Measurements from ENCODE around the gene CWH43.
"Not testable (repeated sequence)": the region's sequence is repeated elsewhere in the genome, so short reads cannot be mapped to it uniquely, and the experiment has no call there.

CWH43 gene

GRCh38 chr4:49098034-49098759, 112.1 kb downstream of the CWH43 start:
- DNase-seq = not testable (repeated sequence)

GRCh38 chr4:49099831-49100444, 113.9 kb downstream of the CWH43 start:
- DNase-seq = not testable (repeated sequence)

- DNase-seq = not testable (repeated sequence)
These were observed 116.3 kb downstream of the CWH43 start for GRCh38 chr4:49102344-49102898.

DNA sequence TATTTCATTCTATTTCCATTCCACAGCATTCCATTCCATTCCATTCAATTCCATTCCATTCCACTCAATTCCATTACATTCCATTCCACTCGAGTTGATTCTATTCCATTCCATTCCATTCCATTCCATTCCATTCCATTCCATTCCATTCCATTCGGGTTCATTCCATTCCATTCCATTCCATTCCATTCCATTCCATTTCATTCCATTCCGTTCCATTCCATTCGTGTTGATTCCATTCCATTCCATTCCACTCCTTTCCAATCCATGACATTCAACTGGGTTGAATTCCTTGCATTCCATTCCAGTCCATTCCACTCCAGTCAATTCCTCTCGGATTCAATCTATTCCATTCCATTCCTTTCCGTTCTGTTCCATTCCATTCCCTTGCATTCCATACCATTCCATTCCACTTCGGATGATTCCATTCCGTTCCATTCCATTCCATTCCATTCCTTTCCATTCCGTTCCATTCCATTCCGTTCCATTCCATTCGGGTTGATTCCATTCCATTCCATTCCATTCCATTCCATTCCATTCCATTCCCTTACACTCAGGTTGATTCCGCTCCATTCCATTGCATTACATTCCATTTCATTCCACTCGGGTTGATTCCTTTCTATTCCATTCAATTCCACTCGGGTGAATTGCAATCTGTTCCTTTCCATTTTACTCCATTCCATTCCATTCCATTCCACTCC, 117.5 kb downstream of the CWH43 start:
- DNase-seq = not testable (repeated sequence)

DNA sequence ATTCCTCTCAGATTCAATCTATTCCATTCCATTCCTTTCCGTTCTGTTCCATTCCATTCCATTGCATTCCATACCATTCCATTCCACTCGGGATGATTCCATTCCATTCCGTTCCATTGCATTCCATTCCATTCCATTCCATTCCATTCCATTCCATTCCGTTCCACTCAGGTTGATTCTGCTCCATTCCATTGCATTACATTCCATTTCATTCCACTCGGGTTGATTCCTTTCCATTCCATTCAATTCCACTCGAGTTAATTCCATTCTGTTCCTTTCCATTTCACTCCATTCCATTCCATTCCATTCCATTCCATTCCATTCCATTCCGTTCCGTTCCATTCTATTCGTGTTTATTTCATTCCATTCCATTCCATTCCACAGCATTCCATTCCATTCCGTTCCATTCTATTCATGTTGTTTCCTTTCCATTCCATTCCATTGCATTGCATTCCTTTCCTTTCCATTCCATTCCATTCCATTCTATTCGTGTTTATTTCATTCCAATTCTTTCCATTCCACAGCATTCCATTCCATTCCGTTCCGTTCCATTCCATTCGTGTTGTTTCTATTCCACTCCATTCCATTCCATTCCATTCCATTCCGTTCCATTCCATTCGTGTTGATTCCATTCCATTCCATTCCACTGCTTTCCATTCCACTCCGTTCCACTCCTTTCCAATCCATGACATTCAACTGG, 118.3 kb downstream of the CWH43 start:
- not testable (repeated sequence) for DNase-seq

DNA sequence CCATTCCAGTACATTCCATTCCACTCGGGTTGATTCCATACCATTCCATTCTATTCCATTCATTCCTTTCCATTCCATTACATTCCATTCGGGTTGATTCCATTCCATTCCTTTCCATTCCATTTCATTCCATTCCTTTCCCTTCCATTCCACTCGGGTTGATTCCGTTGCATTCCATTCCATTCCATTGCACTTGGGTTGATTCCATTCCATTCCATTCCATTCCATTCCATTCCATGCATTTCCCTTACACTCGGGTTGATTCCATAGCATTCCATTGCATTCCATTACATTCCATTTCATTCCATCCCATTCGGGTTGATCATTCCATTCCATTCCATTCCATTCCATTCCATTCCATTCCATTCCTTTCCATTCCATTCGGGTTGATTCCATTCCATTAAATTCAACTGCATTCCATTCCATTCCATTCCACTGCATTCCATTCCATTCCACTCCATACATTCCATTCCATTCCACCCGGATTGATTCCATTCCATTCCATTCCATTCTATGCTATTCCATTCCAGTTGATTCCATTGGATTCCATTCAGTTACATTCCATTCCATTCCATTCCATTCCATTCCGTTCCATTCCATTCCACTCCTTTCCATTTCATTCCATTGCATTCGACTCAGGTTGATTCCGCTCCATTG, 119.3 kb downstream of the CWH43 start:
- DNase-seq = not testable (repeated sequence)

GRCh38 chr4:49107262-49107661, 121.2 kb downstream of the CWH43 start:
- not testable (repeated sequence) for DNase-seq

DNA sequence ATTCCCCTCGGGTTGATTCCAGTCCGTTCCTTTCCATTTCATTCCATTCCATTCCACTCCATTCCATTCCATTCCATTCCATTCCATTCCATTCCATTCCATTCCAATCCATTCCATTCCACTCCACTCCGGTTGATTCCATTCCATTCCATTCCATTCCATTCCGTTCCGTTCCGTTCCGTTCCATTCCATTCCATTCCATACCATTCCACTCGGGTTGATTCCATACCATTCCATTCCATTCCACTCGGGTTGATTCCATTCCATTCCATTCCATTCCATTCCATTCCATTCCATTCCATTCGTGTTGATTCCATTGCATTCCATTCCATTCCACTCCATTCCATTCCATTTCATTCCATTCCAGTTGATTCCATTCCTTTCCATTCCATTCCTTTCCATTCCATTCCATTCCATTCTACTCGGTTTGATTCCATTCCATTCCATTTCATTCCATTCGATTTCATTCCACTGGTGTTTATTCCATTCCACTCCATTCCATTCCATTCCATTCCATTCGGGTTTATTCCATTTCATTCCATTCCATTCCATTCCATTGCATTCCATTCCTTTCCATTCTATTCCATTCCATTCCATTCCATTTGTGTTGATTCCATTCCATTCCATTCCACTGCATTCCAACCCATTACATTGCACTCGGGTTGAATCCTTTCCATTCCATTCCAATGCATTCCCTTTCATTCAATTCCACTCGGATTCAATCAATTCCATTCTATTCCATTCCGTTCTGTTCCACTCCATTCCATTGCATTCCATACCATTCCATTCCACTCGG, 122.3 kb downstream of the CWH43 start:
- not testable (repeated sequence) for DNase-seq

DNA sequence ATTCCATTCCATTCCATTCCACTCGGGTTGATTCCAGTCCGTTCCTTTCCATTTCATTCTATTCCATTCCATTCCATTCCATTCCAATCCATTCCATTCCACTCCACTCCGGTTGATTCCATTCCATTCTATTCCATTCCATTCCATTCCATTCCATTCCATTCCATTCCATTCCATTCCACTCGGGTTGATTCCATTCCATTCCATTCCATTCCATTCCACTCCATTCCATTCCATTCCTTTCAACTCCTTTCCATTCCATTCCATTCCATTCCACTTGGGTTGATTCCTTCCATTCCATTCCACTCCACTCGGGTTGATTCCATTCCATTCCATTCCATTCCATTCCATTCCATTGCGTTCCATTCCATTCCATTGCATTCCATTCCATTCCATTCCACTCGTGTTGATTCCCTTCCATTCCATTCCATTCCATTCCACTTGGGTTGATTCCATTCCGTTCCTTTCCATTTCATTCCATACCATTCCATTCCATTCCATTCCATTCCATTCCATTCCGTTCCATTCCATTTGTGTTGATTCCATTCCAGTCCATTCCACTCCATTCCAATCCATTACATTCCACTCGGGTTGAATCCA, 123.6 kb downstream of the CWH43 start:
- not testable (repeated sequence) for DNase-seq

- DNase-seq = not testable (repeated sequence)
These were observed 124.5 kb downstream of the CWH43 start for GRCh38 chr4:49110579-49110978.

Measured in COR-L47 (cell line).